ENCODE data around the gene TEX52.

TEX52 gene

DNA sequence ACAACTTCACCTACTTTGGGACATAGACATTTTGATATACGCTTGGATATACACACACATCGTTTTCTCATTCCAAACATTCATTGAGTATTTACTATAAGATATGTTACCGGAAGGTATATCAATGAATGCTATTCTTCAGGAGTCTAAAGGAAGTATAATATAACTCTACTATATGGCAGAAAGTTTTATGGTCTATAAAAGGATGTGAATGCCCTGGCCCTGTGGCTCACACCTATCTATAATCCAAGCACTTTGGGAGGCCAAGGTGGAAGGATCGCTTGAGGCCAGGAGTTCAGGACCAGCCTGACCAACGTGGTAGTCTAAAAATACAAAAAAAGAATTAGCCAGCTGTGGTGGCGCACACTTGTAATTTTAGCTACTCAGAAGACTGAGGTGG, 27.6 kb downstream of the TEX52 start:
- H3K9ac ChIP-seq: no peak overlapping the region
- peaks cover 0 to 13% (median 0%) of the 10 kb centered on the region in 10 experiments; a peak in 6 of 20 replicates for H3K4me1 ChIP-seq
- H3K36me3 ChIP-seq: peaks cover 57 to 88% (median 71%) of the 10 kb centered on the region in 11 experiments
- H4K20me1 ChIP-seq: peaks cover 0 to 16% (median 0%) of the 10 kb centered on the region in 11 experiments; a peak in 6 of 22 replicates
- no peaks in the 10 kb centered on the region for H3K9me3 ChIP-seq (replicated peaks in 1 of 11)
- no peak for TF ChIP-seq Cebpa-rat (IDR thresholded peaks at IDR 0.05)
- no peak overlapping the region for H3K4me3 ChIP-seq
- H3K4me2 ChIP-seq: no peak overlapping the region
- no peak overlapping the region for H3K27ac ChIP-seq
- H3K27me3 ChIP-seq: no peaks in the 10 kb centered on the region

- no peak overlapping the region for H3K4me3 ChIP-seq
- TF ChIP-seq Cebpa-rat (IDR thresholded peaks at IDR 0.05): no peak
- H3K9me3 ChIP-seq (replicated peaks in 1 of 11): no peaks in the 10 kb centered on the region
- peaks cover 81 to 100% (median 95%) of the 10 kb centered on the region in 11 experiments for H3K36me3 ChIP-seq
- no peak overlapping the region for H3K4me2 ChIP-seq
- H3K27ac ChIP-seq: no peak overlapping the region
- peaks cover 0 to 19% (median 0%) of the 10 kb centered on the region in 11 experiments; a peak in 5 of 22 replicates for H4K20me1 ChIP-seq
- no peaks in the 10 kb centered on the region for H3K4me1 ChIP-seq
- no peaks in the 10 kb centered on the region for H3K27me3 ChIP-seq
- H3K9ac ChIP-seq: no peak overlapping the region
These were observed 29.9 kb downstream of the TEX52 start for GRCh38 chr12:2826721-2827515.

GRCh38 chr12:2826036-2826435, 30.8 kb downstream of the TEX52 start:
- H3K4me1 ChIP-seq: no peaks in the 10 kb centered on the region
- H3K4me2 ChIP-seq: no peak overlapping the region
- H3K4me3 ChIP-seq: no peak overlapping the region
- H3K27me3 ChIP-seq: no peaks in the 10 kb centered on the region
- no peak overlapping the region for H3K9ac ChIP-seq
- peaks cover 0 to 20% (median 0%) of the 10 kb centered on the region in 11 experiments; a peak in 4 of 22 replicates for H4K20me1 ChIP-seq
- no peaks in the 10 kb centered on the region for H3K9me3 ChIP-seq (replicated peaks in 1 of 11)
- no peak overlapping the region for H3K27ac ChIP-seq
- no peak for TF ChIP-seq Cebpa-rat (IDR thresholded peaks at IDR 0.05)
- peaks cover 88 to 100% (median 96%) of the 10 kb centered on the region in 11 experiments for H3K36me3 ChIP-seq

DNA sequence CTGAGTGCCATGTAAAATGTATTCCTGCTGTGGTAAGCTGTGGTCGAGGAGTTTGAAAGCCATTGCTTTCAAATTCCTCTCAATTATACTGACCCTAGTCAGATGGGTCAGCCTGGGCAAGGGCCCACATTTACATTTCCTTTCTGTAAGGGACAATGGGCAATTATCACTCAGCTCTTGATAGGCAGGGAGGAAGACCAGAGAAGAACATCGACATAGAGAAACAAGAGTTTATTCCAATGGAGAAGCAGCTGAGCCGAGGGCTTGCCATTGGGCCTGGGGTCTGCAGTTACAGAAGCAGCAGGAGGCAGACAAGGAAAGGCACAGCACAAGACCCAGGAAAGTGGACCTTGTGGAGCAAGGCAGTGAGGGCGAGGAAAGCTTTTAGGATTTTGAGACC, 31.7 kb downstream of the TEX52 start:
- Histone ChIP-seq H3K4me1 (no peaks in the 10 kb centered on the region), H3K9me3 (replicated peaks in 1 of 11) (no peaks in the 10 kb centered on the region), H4K20me1 (peaks cover 0 to 22% (median 0%) of the 10 kb centered on the region in 11 experiments; a peak in 4 of 22 replicates), H3K4me3 (no peak overlapping the region), H3K36me3 (peaks cover 90 to 98% (median 97%) of the 10 kb centered on the region in 11 experiments), H3K27ac (no peak overlapping the region), H3K4me2 (no peak overlapping the region), H3K27me3 (no peaks in the 10 kb centered on the region), H3K9ac (no peak overlapping the region)
- TF ChIP-seq Cebpa-rat (IDR thresholded peaks at IDR 0.05): no peak

- Histone ChIP-seq H3K4me1 (no peaks in the 10 kb centered on the region), H3K4me2 (no peak overlapping the region), H3K36me3 (peaks cover 93 to 99% (median 97%) of the 10 kb centered on the region in 11 experiments), H4K20me1 (peaks cover 0 to 26% (median 0%) of the 10 kb centered on the region in 11 experiments; a peak in 4 of 22 replicates), H3K4me3 (no peak overlapping the region), H3K9me3 (replicated peaks in 1 of 11) (no peaks in the 10 kb centered on the region), H3K27me3 (no peaks in the 10 kb centered on the region), H3K9ac (no peak overlapping the region), H3K27ac (no peak overlapping the region)
- no peak for TF ChIP-seq Cebpa-rat (IDR thresholded peaks at IDR 0.05)
These were observed 32.3 kb downstream of the TEX52 start for GRCh38 chr12:2824541-2824940.

DNA sequence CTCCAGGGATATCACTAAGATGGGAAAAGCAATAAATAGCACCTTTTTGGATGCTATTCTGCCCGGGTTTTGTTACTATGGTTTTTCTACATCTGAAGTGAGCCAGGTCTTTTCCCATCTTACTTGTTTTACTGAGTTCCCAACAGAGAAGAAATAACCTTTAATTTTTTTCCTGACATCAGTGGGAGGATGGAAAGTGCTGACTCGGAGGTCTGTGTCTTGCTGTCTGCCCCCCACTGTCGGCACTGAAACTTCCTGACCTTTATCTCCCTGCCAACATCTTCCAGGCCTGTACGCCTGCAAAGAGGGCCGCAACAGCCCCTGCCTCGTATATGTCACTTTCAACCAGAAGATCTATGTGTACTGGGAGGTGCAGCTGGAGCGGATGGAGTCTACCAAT, 33.4 kb downstream of the TEX52 start:
- no peak overlapping the region for H3K27ac ChIP-seq
- H3K27me3 ChIP-seq: no peaks in the 10 kb centered on the region
- H3K9ac ChIP-seq: no peak overlapping the region
- no peak overlapping the region for H3K4me2 ChIP-seq
- H4K20me1 ChIP-seq: peaks cover 0 to 26% (median 0%) of the 10 kb centered on the region in 11 experiments; a peak in 4 of 22 replicates
- H3K4me3 ChIP-seq: no peak overlapping the region
- peaks cover 93 to 99% (median 96%) of the 10 kb centered on the region in 11 experiments for H3K36me3 ChIP-seq
- TF ChIP-seq Cebpa-rat (IDR thresholded peaks at IDR 0.05): no peak
- no peaks in the 10 kb centered on the region for H3K9me3 ChIP-seq (replicated peaks in 1 of 11)
- H3K4me1 ChIP-seq: no peaks in the 10 kb centered on the region

- H3K9ac ChIP-seq: no peak overlapping the region
- peaks cover 0 to 47% (median 13%) of the 10 kb centered on the region in 11 experiments; a peak in 12 of 22 replicates for H4K20me1 ChIP-seq
- no peak overlapping the region for H3K4me3 ChIP-seq
- no peak overlapping the region for H3K4me2 ChIP-seq
- H3K27ac ChIP-seq: no peak overlapping the region
- no peak for TF ChIP-seq Cebpa-rat (IDR thresholded peaks at IDR 0.05)
- peaks cover 83 to 98% (median 92%) of the 10 kb centered on the region in 11 experiments for H3K36me3 ChIP-seq
- H3K27me3 ChIP-seq: no peaks in the 10 kb centered on the region
- 0 out of 20 replicates have a peak, but pooled peaks cover 0 to under 1% (median 0%) of the 10 kb centered on the region in 10 experiments for H3K4me1 ChIP-seq
- no peaks in the 10 kb centered on the region for H3K9me3 ChIP-seq (replicated peaks in 1 of 11)
These were observed 36.4 kb downstream of the TEX52 start for GRCh38 chr12:2820432-2820831.

- no peaks in the 10 kb centered on the region for H3K27me3 ChIP-seq
- H3K27ac ChIP-seq: no peak overlapping the region
- TF ChIP-seq Cebpa-rat (IDR thresholded peaks at IDR 0.05): no peak
- no peak overlapping the region for H3K4me2 ChIP-seq
- no peak overlapping the region for H3K4me3 ChIP-seq
- H3K9me3 ChIP-seq (replicated peaks in 1 of 11): no peaks in the 10 kb centered on the region
- peaks cover 80 to 98% (median 92%) of the 10 kb centered on the region in 11 experiments for H3K36me3 ChIP-seq
- H3K4me1 ChIP-seq: 0 out of 20 replicates have a peak, but pooled peaks cover 0 to 6% (median 0%) of the 10 kb centered on the region in 10 experiments
- peaks cover 0 to 52% (median 16%) of the 10 kb centered on the region in 11 experiments; a peak in 11 of 22 replicates for H4K20me1 ChIP-seq
- H3K9ac ChIP-seq: 0 out of 22 replicates have a peak overlapping the region, but pooled peaks of 1 of the 11 experiments have one; percentile 5
These were observed 37.0 kb downstream of the TEX52 start for GRCh38 chr12:2819810-2820209.

All from BLaER1 treated with 17β-estradiol and CSF1 and Interleukin-3, amounts not matched to agents 10 nM and 100 nM (cell line).